HG03060 (cell line): ENCODE data around the gene PTPN4.
"Not testable (repeated sequence)": the region's sequence is repeated elsewhere in the genome, so short reads cannot be mapped to it uniquely, and the experiment has no call there.

Experiments
- ATAC-seq: cut with Tn5 transposase; IDR thresholded peaks from one replicate; pipeline ENCODE4 v1.9.1; 2021; ENCODE audit warnings: low read depth, moderate number of reproducible peaks; ENCODE audit not compliant: unreplicated experiment

The PTPN4 gene

DNA sequence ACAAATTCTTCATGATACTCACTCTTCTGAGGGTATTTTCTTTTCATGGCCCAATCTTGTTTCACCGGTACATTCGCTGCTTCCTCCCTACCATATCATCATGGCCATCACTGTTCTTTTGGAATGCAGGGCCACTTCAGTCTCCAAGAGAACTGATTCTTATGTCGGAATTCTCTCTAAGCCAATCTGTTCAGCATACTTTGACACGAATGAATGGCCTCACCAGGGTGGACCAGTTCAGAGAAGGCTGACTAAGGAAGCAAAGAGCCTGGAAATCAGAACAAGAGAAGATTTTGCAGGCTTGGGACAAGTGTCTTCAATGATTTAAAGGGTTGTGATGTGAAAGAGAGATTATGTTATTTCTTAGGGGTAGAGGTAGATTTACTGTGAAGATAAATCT, 248.1 kb downstream of the PTPN4 start:
- no peak for ATAC-seq

DNA sequence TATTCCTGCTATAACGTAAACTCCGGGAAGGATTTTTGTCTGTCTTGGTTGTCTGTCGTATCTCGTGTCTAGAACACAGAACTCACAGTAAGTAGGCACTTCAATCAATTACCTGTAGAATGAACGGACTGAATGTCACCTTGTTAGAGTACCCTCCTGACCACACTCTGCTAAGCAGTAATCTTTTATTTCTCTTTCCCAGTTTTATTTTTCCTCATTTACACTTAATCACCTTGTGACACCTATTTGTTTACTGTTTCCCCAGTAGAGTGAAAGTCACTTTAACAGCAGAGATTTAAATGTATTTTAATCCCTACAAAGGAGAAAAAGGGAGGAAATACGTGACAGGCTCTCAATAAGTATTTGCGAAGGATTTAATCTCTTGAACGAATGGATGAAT, 252.6 kb downstream of the PTPN4 start:
- no peak for ATAC-seq

DNA sequence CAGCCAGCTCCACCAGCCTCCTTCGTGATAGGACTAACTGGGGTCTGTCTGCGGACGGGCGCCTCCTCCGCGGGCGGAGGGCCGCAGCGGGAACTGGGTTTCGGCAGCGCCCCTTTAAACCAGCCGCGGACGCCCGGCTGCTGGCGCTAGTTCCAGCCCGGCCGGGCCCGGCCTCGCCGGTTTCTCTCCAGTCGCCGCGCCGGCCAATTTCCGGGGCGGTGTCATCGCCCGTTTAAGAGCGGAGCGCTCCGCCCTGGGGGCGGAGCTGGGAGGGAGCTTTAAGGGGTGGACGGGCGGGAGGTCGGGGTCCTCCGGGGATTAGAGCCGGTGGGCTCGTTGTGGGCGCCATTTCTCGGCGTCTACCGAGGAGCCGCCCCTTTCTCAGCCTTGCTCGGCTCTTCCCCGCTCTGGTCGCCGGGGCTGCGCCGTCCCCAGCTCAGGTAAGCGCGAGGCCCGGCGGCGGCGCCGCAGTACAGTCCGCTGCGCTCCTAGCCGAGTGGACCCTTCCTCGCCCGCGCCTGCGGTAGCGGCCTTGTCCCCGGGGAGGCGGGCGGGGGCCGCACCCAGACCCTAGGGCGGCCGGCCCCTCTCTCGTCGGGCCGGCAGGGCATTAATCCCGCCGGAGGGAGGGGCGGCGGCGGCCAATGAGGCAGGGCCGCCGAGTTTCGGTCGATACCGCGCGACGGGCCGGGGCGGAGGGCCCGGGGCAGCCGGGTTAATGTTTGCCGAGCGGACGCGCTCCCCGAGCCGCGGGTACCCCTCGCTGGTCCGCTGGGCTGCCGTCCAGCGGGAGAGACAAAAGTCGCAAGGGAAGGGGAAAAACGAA, 253.3 kb downstream of the PTPN4 start, which contains the start of gene EPB41L5:
EPB41L5 (plus strand) TSS at position 307 of the 826 bp plus-strand sequence. CDS start 6,008 bp downstream, outside the sequence.
- ATAC-seq: peak; percentile 67

DNA sequence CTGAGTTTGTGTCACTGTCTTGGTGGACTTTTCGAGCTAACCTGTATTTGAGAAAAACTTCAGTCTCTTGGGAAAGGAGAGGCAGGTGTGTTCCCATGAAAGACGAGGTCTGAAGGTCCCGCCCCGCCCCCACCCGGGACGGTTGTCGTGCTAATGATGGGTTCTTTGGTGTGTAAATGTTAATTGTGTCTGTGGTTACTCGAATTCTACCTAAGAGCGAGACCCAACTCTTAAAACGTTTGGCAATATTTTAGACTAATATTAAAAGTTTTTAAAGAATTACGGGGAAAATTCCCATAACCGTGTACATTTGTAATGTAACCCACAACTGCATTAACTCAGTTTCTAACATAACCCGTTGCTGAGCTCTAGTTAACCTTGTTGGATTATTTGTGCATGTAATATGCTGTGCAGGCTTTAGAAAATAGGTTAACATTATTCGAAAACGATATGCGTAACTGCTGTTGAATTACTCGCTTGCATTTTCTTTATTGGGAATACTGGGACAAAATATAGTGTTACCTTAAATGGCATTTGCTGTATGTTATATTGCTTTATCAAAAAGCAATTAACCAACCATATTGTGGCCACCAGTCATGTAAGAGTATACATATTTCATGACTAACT, 254.0 kb downstream of the PTPN4 start:
- ATAC-seq: no peak

DNA sequence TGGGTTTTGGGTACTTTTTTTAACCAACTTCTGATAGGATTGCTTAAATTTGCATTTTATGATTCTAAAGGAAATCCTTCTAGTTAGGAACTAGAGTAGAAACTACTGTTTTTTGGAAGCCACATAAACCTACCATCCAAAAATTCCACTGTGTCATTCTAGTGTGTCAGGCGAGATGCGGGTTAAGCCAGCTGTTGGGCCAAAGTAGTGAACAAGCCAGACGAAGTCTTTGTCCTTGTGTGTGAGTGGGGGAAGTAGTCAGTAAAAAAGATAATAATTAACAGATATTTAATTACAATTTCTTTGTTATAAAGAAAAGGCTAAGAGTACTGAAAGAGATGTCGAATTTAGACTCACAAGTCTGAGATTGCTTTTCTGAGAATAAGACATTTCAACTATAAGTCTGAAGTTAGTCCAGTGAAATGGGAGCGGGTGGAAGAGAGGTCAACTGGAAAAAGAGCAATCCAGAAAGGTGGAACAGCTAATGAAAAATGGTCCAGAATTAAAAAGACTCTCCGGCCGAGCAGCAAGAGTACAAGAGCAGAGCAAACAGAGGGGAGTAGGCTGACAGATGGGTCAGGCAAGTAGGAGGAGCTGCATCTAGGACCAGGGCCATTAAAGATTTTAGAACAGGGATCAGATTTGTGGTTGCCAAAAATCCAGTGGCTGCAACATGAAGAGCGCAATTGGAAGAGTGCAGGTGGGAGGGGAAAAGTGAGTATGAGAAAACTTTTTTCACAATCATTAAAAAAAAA, 254.7 kb downstream of the PTPN4 start:
- no peak for ATAC-seq

DNA sequence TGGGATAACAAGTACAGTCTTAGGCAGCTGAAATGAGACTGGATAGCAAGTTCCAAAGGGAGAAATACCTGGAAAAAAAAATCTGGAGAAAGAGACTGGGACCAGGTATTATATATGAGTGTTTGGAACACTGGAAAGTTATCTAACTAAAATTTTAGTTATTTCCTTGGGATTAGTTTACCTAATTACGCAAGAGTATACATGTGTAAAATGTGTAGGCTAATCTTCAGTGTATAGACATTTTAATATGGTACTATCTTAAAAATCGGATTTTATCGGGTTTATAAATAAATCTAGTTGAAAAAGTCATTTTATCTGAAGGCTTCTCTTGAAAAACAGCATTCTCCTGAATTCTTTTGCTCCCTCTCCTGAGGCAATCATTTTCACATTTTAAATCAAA, 257.1 kb downstream of the PTPN4 start:
- no peak for ATAC-seq

DNA sequence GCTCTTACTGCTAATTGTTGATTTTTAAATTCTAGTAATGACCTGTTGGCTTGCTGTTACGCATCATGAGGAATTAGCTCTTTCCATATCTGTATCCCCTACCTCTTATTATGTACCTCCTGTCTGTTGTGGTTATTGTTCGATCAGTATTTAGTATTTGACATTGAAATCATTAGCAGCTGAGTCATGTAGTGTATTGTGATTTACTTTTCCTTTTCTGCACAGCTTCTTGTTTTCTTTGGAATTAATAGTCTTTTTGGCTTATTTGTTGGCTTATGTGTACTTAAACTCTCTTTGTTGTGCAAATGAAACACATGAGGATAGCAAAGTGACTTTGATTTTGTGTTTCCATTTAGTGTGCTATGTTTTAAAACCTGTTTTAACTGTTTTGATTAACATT, 257.5 kb downstream of the PTPN4 start:
- no peak for ATAC-seq

DNA sequence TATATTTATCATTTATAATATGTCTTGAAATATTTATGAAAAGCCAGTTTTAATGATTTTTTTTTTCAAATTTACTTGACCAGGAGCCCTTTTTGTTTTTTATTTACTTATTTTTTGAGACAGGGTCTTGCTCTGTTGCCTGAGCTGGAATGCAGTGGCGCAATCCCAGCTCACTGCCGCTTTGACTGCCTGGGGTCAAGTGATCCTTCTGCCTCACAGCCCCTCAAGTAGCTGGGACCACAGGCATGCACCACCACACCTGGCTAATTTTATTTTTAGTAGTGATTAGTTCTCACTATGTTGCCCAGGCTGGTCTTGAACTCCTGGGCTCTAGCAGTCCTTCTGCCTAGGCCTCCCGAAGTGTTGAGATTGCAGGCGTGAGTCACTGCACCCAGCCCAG, 258.8 kb downstream of the PTPN4 start:
- ATAC-seq: no peak

DNA sequence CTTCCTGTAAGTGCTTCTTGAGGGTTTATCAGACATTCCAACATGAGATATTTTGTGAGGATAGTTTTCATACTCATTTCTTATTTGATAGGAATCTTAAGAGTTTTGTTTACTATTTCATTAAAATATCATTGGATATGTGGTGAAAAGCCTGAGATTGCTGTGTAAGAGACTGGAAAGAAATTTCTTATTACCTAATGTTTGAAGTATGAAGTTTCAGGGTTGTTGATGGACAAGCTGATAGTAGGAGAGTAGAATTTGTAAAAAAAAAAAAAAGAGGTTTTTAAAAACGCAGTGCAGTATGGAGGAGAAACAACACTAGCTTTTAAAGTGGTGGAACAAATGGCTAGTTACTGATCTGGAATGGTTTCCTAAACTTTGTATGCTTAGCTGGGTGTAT, 260.8 kb downstream of the PTPN4 start:
- ATAC-seq: no peak

DNA sequence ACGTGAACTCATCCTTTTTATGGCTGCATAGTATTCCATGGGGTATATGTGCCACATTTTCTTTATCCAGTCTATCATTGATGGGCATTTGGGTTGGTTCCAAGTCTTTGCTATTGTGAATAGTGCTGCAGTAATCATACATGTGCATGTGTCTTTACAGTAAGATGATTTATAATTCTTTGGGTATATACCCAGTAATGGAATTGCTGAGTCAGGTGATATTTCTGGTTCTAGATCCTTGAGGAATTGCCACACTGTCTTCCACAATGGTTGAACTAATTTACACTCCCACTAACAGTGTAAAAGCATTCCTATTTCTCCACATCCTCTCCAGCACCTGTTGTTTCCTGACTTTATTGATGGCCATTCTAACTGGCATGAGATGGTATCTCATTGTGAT, 262.8 kb downstream of the PTPN4 start:
- not testable (repeated sequence) for ATAC-seq

DNA sequence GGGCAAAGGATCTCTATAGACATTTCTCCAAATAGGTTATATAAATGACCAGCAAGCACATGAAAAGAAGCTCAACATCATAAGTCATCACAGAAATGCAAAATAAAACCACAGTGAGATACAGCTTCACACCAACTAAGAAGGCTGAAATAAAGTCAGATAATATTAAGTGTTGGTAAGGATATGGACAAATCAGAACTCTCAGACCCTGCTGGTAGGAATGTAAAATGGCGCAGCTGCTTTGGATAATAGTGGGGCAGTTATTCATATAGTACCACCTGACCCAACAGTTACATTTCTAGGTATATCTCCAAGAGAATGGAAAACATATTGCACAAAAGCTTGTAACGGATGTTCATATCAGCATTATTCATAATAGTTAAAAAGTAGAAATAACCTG, 267.2 kb downstream of the PTPN4 start:
- no peak for ATAC-seq

DNA sequence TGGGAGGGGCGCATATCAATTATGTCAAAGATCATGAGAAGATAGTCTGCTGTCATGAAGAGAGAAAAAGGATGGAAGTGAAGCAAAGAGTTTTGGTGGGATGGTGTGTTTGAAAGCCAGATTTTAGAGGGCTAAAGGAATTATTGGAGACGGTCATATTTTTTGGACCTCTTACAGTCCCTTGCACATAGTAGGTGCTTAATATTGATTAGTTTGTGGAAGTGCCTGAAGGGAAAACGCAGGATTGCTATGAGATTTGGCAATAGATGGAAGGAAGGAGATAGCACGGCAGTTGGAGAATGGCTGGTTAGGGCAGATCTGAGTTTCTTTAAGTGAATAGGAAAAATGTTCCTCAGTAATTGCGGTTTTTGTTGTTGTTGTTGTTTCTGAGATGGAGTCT, 269.1 kb downstream of the PTPN4 start:
- ATAC-seq: no peak

DNA sequence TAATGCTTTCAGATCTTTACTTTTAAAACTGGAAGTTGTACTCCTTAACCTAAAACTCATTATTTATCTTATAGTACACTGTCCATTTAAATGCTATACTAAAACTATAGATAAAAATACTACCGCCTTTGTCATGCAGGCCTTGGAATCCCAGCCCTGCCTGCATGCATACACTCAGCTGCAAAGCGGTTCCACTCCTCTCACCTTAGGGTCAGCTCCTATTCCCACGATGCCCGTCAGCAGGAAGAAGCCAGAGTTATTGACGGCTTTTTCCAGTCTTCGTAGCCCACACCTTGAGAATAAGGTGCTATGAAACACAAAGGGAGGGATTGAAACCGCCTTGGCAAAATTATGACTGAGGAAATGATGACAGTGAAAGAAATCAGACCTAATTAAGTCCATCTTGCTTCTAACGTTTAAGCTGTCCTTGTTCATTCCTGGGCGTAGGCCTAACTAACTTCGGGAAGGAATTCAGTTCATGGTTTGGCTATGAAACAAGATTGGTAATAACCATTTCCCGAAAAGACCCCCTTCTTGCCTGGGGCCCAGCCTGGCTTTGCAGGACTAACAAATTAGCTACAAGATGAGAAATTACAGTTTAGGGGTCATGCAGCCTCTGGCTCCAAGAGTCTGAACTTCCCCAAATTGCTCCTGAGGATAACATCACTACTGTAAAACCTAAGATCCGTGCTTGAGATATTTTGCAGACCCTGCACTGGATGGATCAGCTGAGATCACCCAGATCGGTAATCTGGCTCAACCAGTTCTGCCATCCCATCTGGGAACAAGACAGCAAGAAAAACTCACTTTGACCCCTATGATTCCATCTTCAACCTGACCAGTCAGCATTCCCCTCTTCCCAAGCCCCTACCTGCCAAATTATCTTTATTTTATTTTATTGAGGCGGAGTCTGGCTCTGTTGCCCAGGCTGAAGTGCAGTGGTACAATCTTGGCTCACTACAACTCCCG, 270.2 kb downstream of the PTPN4 start:
- no peak for ATAC-seq

DNA sequence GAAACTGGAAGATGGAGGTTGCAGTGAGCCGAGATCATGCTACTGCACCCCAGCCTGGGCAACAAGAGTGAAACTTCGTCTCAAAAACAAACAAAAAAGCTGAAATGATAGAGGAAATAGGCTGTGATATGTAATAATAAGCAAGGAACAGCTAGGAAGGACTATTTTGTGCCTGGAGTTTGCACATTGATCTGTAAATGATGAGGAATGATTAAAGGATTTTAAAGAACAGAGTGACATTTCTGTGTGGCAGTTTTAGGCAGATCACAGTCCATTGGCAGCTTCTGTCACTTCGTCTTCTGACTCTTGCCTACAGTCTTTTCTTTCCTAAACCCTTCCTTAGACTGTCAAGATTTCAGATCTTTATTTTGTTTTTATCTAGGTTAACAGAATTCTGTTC, 272.6 kb downstream of the PTPN4 start:
- ATAC-seq: no peak
